Esophagus muscularis mucosa (tissue), 4 donors: Measurements from ENCODE around the gene SLC43A1. TPM values are rescaled to one million over a fixed set of nuclear protein-coding genes. Genes with fewer than 3 reads are reported as not detected.
A peak's percentile ranks its signal among the peaks of the same experiment; 100 is the strongest.

Source experiments
- DNase-seq: peaks from one replicate; pipeline ENCODE4 v3.0.0-alpha.2; 2017; ENCODE audit errors: extremely low spot score
- H3K27ac ChIP-seq, 4 donors: fragments of 200-600 bp; sonication (generic); replicated peaks in 1 of 4; 1 replicate in 3 of 4; 2 replicates in 1 of 4; pipeline ENCODE4 v1.5.1; 2016 to 2019; ENCODE audit warnings: mild to moderate bottlenecking in 1 of 4
- H3K27me3 ChIP-seq, 4 donors: fragments of 200-600 bp; sonication (generic); one replicate each; pipeline versions ENCODE4 v1.5.1 to v1.6.0; 2016 to 2019
- H3K36me3 ChIP-seq, 4 donors: fragments of 200-600 bp; sonication (generic); one replicate each; pipeline ENCODE4 v1.5.1; 2016 to 2019
- H3K4me1 ChIP-seq, 4 donors: fragments of 200-600 bp; sonication (generic); one replicate each; pipeline ENCODE4 v1.5.1; 2016 to 2019
- H3K4me3 ChIP-seq, 4 donors: fragments of 200-600 bp; sonication (generic); 1 replicate in 2 of 4; 2 replicates in 2 of 4; pipeline ENCODE4 v1.5.1; 2016 to 2019; ENCODE audit warnings: mild to moderate bottlenecking in 4 of 4, moderate library complexity in 1 of 4
- H3K9me3 ChIP-seq, 4 donors: fragments of 200-600 bp; sonication (generic); 1 replicate in 3 of 4; 2 replicates in 1 of 4; pipeline ENCODE4 v1.5.1; 2016 to 2019
- EP300 ChIP-seq: sonication (generic); formaldehyde crosslinking; IDR thresholded peaks from one replicate; pipeline ENCODE4 v1.6.1; 2017; ENCODE audit warnings: antibody characterized with exemption
- POLR2A ChIP-seq: fragments of 450-650 bp; IDR thresholded peaks from one replicate; pipeline ENCODE4 v1.6.1; 2017; ENCODE audit warnings: antibody characterized with exemption, moderate library complexity, mild to moderate bottlenecking, low read depth
- POLR2AphosphoS5 ChIP-seq, 2 donors: sonication (generic); formaldehyde crosslinking; IDR thresholded peaks; one replicate each; pipeline ENCODE4 v1.6.1; 2017; ENCODE audit warnings: antibody characterized with exemption in 2 of 2
- WGBS: methylation state at CpG from one replicate; pipeline ENCODE4 v1.1.5; 2018; 5-methylcytosine and 5-hydroxymethylcytosine counted together
- intact Hi-C: fragments of 100-400 bp; cut with DNase I; formaldehyde crosslinking; loops from one replicate; pipeline ENCODE4 v1.15.1; 2023
- total RNA-seq, 4 donors: library from RNA; depleted of rRNA; stranded (reverse); fragments of >200 nt; gene quantifications; one replicate each; pipeline versions ENCODE4 v1.1.0 to v1.2.1, GENCODE V29; 2016
- TF ChIP-seq, protein P1 (sequence below), 3 experiments: fragments of 200-600 bp in 2 of 3; fragments of 450-650 bp in 1 of 3; sonication (generic) in 2 of 3; IDR thresholded peaks; one replicate each; pipeline ENCODE4 v1.5.1; 2017 to 2019; ENCODE audit warnings: antibody characterized with exemption in 3 of 3, mild to moderate bottlenecking in 2 of 3, moderate library complexity in 1 of 3

SLC43A1 gene
- total RNA-seq, 4 donors from 2014 or later, result 17.7 to 33.2 (median 23.5) TPM

- no peak for DNase-seq
- Histone ChIP-seq H3K9me3 (no peaks in the 10 kb centered on the region), H3K36me3 (no peaks in the 10 kb centered on the region), H3K27me3 (peaks cover 0 to 78% (median 29%) of the 10 kb centered on the region in 4 donors), H3K4me3 (peak overlapping the region; percentile 45 to 64 (median 50)), H3K4me1 (peaks cover 35 to 45% (median 45%) of the 10 kb centered on the region in 4 donors), H3K27ac (no peak overlapping the region)
- 27% methylated on average over 11 of the region's 50 CpGs for WGBS
- TF ChIP-seq EP300 (no peak), POLR2A (no peak), POLR2AphosphoS5 (IDR thresholded peaks at IDR 0.05) (no peak)
- TF ChIP-seq, protein P1, sequence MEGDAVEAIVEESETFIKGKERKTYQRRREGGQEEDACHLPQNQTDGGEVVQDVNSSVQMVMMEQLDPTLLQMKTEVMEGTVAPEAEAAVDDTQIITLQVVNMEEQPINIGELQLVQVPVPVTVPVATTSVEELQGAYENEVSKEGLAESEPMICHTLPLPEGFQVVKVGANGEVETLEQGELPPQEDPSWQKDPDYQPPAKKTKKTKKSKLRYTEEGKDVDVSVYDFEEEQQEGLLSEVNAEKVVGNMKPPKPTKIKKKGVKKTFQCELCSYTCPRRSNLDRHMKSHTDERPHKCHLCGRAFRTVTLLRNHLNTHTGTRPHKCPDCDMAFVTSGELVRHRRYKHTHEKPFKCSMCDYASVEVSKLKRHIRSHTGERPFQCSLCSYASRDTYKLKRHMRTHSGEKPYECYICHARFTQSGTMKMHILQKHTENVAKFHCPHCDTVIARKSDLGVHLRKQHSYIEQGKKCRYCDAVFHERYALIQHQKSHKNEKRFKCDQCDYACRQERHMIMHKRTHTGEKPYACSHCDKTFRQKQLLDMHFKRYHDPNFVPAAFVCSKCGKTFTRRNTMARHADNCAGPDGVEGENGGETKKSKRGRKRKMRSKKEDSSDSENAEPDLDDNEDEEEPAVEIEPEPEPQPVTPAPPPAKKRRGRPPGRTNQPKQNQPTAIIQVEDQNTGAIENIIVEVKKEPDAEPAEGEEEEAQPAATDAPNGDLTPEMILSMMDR (IDR thresholded peaks at IDR 0.05), result no peak
- intact Hi-C loops, result no loop called here
Measured at GRCh38 chr11:57460758-57461749, 54.4 kb downstream of the SLC43A1 start.

DNA sequence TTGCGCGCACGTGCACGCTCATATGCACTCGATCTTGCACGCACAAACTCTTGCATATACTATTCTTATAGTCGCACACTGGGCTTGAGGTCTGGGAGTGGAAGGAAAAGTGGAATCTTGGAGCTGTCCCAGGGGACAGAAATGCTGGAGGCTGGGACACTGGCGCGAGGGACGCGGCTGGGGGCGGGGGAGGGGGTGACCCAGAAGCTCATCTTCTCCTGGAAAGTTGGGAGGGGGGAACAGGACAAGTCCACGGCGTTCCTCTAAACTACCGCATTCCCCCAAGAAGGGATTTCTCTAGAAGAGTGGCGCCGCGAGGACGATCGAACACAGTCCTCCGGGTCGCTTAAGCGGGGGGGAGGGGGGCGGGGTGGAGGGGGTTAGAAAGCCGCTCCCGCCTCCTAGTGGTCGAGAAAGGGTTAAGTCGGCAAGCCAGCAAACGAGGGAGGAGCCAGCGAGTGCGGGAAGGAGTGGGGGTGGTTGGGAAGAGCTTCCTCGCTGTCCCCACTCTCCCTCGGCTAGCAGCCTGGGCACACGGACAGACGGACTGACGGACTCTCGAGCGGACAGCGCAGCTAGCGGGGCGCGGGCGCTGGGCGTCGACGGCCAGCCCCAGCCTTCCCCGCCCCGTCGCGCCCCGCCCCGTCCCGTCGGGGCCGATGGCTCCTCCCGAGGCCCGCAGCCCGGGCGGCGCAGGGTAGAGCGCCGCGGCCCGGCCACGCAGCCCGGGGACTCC lies 55.3 kb downstream of the SLC43A1 start, which contains the start of gene RTN4RL2:
TSS of gene RTN4RL2 (plus strand) at position 507 of the 736 bp plus-strand sequence. CDS start 338 bp downstream, outside the sequence.
- Histone ChIP-seq H3K27me3 (peaks cover 0 to 82% (median 29%) of the 10 kb centered on the region in 4 donors), H3K4me3 (peak within 1 kb of the TSS; percentile 45 to 64 (median 50)), H3K9me3 (no peaks in the 10 kb centered on the region), H3K4me1 (peaks cover 35 to 45% (median 45%) of the 10 kb centered on the region in 4 donors), H3K36me3 (no peaks in the 10 kb centered on the region), H3K27ac (no peak within 1 kb of the TSS)
- under 1% methylated on average over 22 of the region's 66 CpGs for WGBS
- intact Hi-C loops, result no loop called here
- TF ChIP-seq, protein P1 (IDR thresholded peaks at IDR 0.05), result peak in 1 of 3 experiments; percentile 6
- no peak for TF ChIP-seq EP300
- no peak for DNase-seq

- Histone ChIP-seq H3K4me1 (peaks cover 35 to 45% (median 45%) of the 10 kb centered on the region in 4 donors), H3K9me3 (no peaks in the 10 kb centered on the region), H3K4me3 (peak overlapping the region; percentile 45 to 64 (median 50)), H3K36me3 (no peaks in the 10 kb centered on the region), H3K27ac (no peak overlapping the region), H3K27me3 (peaks cover 0 to 82% (median 29%) of the 10 kb centered on the region in 4 donors)
- WGBS, result 2% methylated on average over 41 of the region's 62 CpGs
- TF ChIP-seq POLR2AphosphoS5 (IDR thresholded peaks at IDR 0.05) (no peak), EP300 (no peak), POLR2A (no peak)
- TF ChIP-seq, protein P1 (IDR thresholded peaks at IDR 0.05), result no peak
- no peak for DNase-seq
- intact Hi-C loops, result loop anchor here (5.0 to 10.0 kb wide), 3 partner anchors 115 to 1053 kb away; partner anchors contain the start of gene YPEL4
Measured at GRCh38 chr11:57459164-57460021, 56.1 kb downstream of the SLC43A1 start.
